Spleen (tissue), 7 donors: ENCODE measurements around the gene TRIM42.

Source experiments
- POLR2A ChIP-seq, 3 donors: fragments of 450-650 bp; IDR thresholded peaks; one replicate each; pipeline ENCODE4 v1.5.1; 2017; ENCODE audit warnings: antibody characterized with exemption in 3 of 3, mild to moderate bottlenecking in 1 of 3
- POLR2AphosphoS5 ChIP-seq, 3 donors: sonication (generic); formaldehyde crosslinking; IDR thresholded peaks; one replicate each; pipeline ENCODE4 v1.5.1; 2017; ENCODE audit warnings: antibody characterized with exemption in 3 of 3
- TF ChIP-seq, protein P1 (sequence below), 11 experiments: fragments of 200-600 bp in 7 of 11; fragments of 450-650 bp in 4 of 11; sonication (generic) in 4 of 11; IDR thresholded peaks in 8 of 11; conservative IDR thresholded peaks in 3 of 11; 1 replicate in 7 of 11; 2 replicates in 4 of 11; pipeline versions ENCODE4 v1.4.0 to v1.8.0; 2016 to 2021; ENCODE audit warnings: antibody characterized with exemption in 11 of 11, inconsistent platforms in 4 of 11, mild to moderate bottlenecking in 1 of 11
- donor health status: DM: no; HTN: no; CAD: no; lungs with moderate emphysema.
- donor health status: DM: no; HTN: no; CAD: no.
- donor health status: DM: no; HTN: no; CAD: no.

DNA sequence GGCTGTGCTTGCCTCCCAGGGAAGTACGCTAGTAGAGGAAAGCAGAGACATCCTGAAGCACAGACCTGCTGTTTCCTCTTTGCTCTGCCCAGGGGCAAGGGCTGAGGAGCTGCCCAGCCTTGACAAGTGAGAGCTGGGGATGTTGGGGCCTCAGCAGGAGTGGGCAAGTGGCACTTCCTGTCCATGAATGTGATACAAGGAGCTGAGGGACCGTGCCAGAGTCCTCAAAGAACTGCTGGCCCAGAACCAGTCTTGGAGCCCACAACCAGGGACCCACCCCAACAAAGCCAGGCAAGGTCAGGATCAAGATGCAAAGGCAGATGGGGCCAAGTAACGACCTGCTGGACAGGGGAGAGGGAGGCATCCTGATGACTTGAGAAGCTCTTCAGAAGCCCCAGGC, 70.3 kb downstream of the TRIM42 start:
- TF ChIP-seq POLR2A (IDR thresholded peaks at IDR 0.05), result no peak
- TF ChIP-seq POLR2AphosphoS5 (IDR thresholded peaks at IDR 0.05), result no peak
- TF ChIP-seq, protein P1, sequence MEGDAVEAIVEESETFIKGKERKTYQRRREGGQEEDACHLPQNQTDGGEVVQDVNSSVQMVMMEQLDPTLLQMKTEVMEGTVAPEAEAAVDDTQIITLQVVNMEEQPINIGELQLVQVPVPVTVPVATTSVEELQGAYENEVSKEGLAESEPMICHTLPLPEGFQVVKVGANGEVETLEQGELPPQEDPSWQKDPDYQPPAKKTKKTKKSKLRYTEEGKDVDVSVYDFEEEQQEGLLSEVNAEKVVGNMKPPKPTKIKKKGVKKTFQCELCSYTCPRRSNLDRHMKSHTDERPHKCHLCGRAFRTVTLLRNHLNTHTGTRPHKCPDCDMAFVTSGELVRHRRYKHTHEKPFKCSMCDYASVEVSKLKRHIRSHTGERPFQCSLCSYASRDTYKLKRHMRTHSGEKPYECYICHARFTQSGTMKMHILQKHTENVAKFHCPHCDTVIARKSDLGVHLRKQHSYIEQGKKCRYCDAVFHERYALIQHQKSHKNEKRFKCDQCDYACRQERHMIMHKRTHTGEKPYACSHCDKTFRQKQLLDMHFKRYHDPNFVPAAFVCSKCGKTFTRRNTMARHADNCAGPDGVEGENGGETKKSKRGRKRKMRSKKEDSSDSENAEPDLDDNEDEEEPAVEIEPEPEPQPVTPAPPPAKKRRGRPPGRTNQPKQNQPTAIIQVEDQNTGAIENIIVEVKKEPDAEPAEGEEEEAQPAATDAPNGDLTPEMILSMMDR (IDR thresholded peaks at IDR 0.05 in 8 of 11, conservative IDR thresholded peaks at IDR 0.05 in 3 of 11), result no peak
